Rectal smooth muscle tissue (tissue), 1 donor: Measurements from ENCODE around the gene MEN1.

Experiments
- H3K27ac ChIP-seq: one replicate; pipeline ENCODE4 v1.7.0; 2013; ENCODE audit warnings: low read depth, low read length, inconsistent platforms
- H3K27me3 ChIP-seq: one replicate; pipeline ENCODE4 v1.7.0; 2013; ENCODE audit warnings: low read length; ENCODE audit not compliant: control insufficient read depth, insufficient read depth
- H3K36me3 ChIP-seq: one replicate; pipeline ENCODE4 v1.7.0; 2013; ENCODE audit warnings: low read length; ENCODE audit not compliant: control insufficient read depth, insufficient read depth
- H3K4me1 ChIP-seq: one replicate; pipeline ENCODE4 v1.7.0; 2013; ENCODE audit warnings: low read length; ENCODE audit not compliant: control insufficient read depth, insufficient read depth
- H3K4me3 ChIP-seq: one replicate; pipeline ENCODE4 v1.7.0; 2013; ENCODE audit warnings: low read length
- H3K9ac ChIP-seq: one replicate; pipeline ENCODE4 v1.7.0; 2013; ENCODE audit warnings: low read length

MEN1 gene

GRCh38 chr11:64764040-64764611, 46.2 kb downstream of the MEN1 start:
- H3K27me3 ChIP-seq = no peaks in the 10 kb centered on the region
- H3K4me1 ChIP-seq = peaks cover 47% of the 10 kb centered on the region
- H3K27ac ChIP-seq = peak overlapping the region; percentile 87
- no peak overlapping the region for H3K4me3 ChIP-seq
- no peak overlapping the region for H3K9ac ChIP-seq
- H3K36me3 ChIP-seq = peaks cover 47% of the 10 kb centered on the region

GRCh38 chr11:64763526-64764039, 46.8 kb downstream of the MEN1 start:
- peaks cover 42% of the 10 kb centered on the region for H3K36me3 ChIP-seq
- H3K4me3 ChIP-seq = no peak overlapping the region
- H3K27ac ChIP-seq = peak overlapping the region; percentile 87
- no peaks in the 10 kb centered on the region for H3K27me3 ChIP-seq
- peaks cover 49% of the 10 kb centered on the region for H3K4me1 ChIP-seq
- H3K9ac ChIP-seq = no peak overlapping the region

- no peak overlapping the region for H3K9ac ChIP-seq
- peaks cover 51% of the 10 kb centered on the region for H3K4me1 ChIP-seq
- H3K36me3 ChIP-seq = peaks cover 35% of the 10 kb centered on the region
- H3K4me3 ChIP-seq = no peak overlapping the region
- H3K27ac ChIP-seq = peak overlapping the region; percentile 87
- H3K27me3 ChIP-seq = no peaks in the 10 kb centered on the region
These were observed 47.5 kb downstream of the MEN1 start for GRCh38 chr11:64762674-64763525.

- Histone ChIP-seq H3K4me1 (peaks cover 51% of the 10 kb centered on the region), H3K36me3 (peaks cover 29% of the 10 kb centered on the region), H3K4me3 (peak overlapping the region; percentile 5), H3K27me3 (no peaks in the 10 kb centered on the region), H3K27ac (peak overlapping the region; percentile 87), H3K9ac (peak overlapping the region; percentile 24)
These were observed 48.1 kb downstream of the MEN1 start for GRCh38 chr11:64762277-64762673.

- no peak overlapping the region for H3K4me3 ChIP-seq
- no peaks in the 10 kb centered on the region for H3K27me3 ChIP-seq
- H3K9ac ChIP-seq = no peak overlapping the region
- peak overlapping the region; percentile 87 for H3K27ac ChIP-seq
- H3K4me1 ChIP-seq = peaks cover 51% of the 10 kb centered on the region
- H3K36me3 ChIP-seq = peaks cover 19% of the 10 kb centered on the region
These were observed 49.5 kb downstream of the MEN1 start for GRCh38 chr11:64760759-64761420.

GRCh38 chr11:64759722-64760719, 50.3 kb downstream of the MEN1 start, which contains the start of gene PYGM:
Gene PYGM (minus strand): TSS chr11:64759974. CDS start chr11:64759898, 76 bp downstream.
- Histone ChIP-seq H3K4me1 (peaks cover 51% of the 10 kb centered on the region), H3K9ac (no peak within 1 kb of the TSS), H3K27ac (peak within 1 kb of the TSS; percentile 87), H3K27me3 (no peaks in the 10 kb centered on the region), H3K4me3 (peak within 1 kb of the TSS; percentile 60), H3K36me3 (peaks cover 15% of the 10 kb centered on the region)

- Histone ChIP-seq H3K36me3 (peaks cover 9% of the 10 kb centered on the region), H3K27me3 (no peaks in the 10 kb centered on the region), H3K27ac (peak overlapping the region; percentile 87), H3K4me1 (peaks cover 45% of the 10 kb centered on the region), H3K4me3 (peak overlapping the region; percentile 60), H3K9ac (no peak overlapping the region)
These were observed 51.1 kb downstream of the MEN1 start for GRCh38 chr11:64759131-64759721.

GRCh38 chr11:64758330-64759079, 51.8 kb downstream of the MEN1 start:
- Histone ChIP-seq H3K9ac (no peak overlapping the region), H3K36me3 (peaks cover 9% of the 10 kb centered on the region), H3K4me1 (peaks cover 37% of the 10 kb centered on the region), H3K27ac (peak overlapping the region; percentile 87), H3K27me3 (no peaks in the 10 kb centered on the region), H3K4me3 (peak overlapping the region; percentile 14)

GRCh38 chr11:64757549-64758329, 52.6 kb downstream of the MEN1 start:
- H3K27me3 ChIP-seq = no peaks in the 10 kb centered on the region
- H3K4me3 ChIP-seq = no peak overlapping the region
- H3K9ac ChIP-seq = no peak overlapping the region
- no peak overlapping the region for H3K27ac ChIP-seq
- peaks cover 7% of the 10 kb centered on the region for H3K36me3 ChIP-seq
- H3K4me1 ChIP-seq = peaks cover 30% of the 10 kb centered on the region

GRCh38 chr11:64755681-64756361, 54.5 kb downstream of the MEN1 start:
- Histone ChIP-seq H3K4me1 (peaks cover 20% of the 10 kb centered on the region), H3K27me3 (no peaks in the 10 kb centered on the region), H3K36me3 (no peaks in the 10 kb centered on the region), H3K27ac (no peak overlapping the region), H3K9ac (no peak overlapping the region), H3K4me3 (no peak overlapping the region)
